GM12892 (cell line): ENCODE data around the gene POM121L12.

Source experiments
- POLR2A ChIP-seq: IDR thresholded peaks from 2 replicates; pipeline ENCODE4 v1.6.1; 2011; ENCODE audit warnings: low read depth, low read length, control low read depth
- POLR2AphosphoS5 ChIP-seq: IDR thresholded peaks from 2 replicates; pipeline ENCODE4 v1.6.1; 2011; ENCODE audit warnings: low read depth, low read length, control low read depth
- TAF1 ChIP-seq: IDR thresholded peaks from 2 replicates; pipeline ENCODE4 v1.6.1; 2011; ENCODE audit warnings: low read depth, mild to moderate bottlenecking, control low read depth, low read length, borderline replicate concordance

GRCh38 chr7:53048638-53049037, 13.2 kb downstream of the POM121L12 start:
- no peak for TF ChIP-seq TAF1
- TF ChIP-seq POLR2A: no peak
- no peak for TF ChIP-seq POLR2AphosphoS5
